Calu3 (cell line): Measurements from ENCODE around the gene TRIM37. TPM values are rescaled to one million over a fixed set of nuclear protein-coding genes. Genes with fewer than 3 reads are reported as not detected.

Experiments
- BruUV-seq: library from RNA; stranded (reverse); fragments of 400-500 nt; replicated peaks from 2 replicates; lab custom pipeline; 2021; lab: Mats Ljungman, UMichigan
- CTCF ChIA-PET: fragments of 300-600 bp; sonication (Branson Sonifier 250); formaldehyde crosslinking; loops from one replicate; lab custom pipeline; 2022; ENCODE audit warnings: antibody characterized with exemption; lab: Charles Lee
- DNase-seq: peaks from one replicate; pipeline ENCODE4 v3.0.0; 2022
- H3K27ac Mint-ChIP-seq: one replicate; pipeline ENCODE4 v1.8.0; 2022; ENCODE audit warnings: mixed read lengths; ENCODE audit not compliant: unreplicated experiment
- H3K27me3 Mint-ChIP-seq: one replicate; pipeline ENCODE4 v1.8.0; 2022; ENCODE audit warnings: mixed read lengths; ENCODE audit not compliant: unreplicated experiment
- H3K36me3 Mint-ChIP-seq: one replicate; pipeline ENCODE4 v1.8.0; 2022; ENCODE audit warnings: mild to moderate bottlenecking, moderate library complexity, mixed read lengths; ENCODE audit not compliant: insufficient read depth, unreplicated experiment
- H3K4me1 Mint-ChIP-seq: one replicate; pipeline ENCODE4 v1.8.0; 2022; ENCODE audit warnings: mild to moderate bottlenecking, low read depth, mixed read lengths; ENCODE audit not compliant: unreplicated experiment
- H3K4me3 Mint-ChIP-seq: one replicate; pipeline ENCODE4 v1.8.0; 2022; ENCODE audit warnings: mild to moderate bottlenecking, low read depth, moderate library complexity, mixed read lengths; ENCODE audit not compliant: unreplicated experiment
- H3K9me3 Mint-ChIP-seq: one replicate; pipeline ENCODE4 v1.8.0; 2022; ENCODE audit warnings: low read depth, mixed read lengths; ENCODE audit not compliant: unreplicated experiment
- CTCF ChIP-seq: fragments of 200-600 bp; IDR thresholded peaks from one replicate; pipeline ENCODE4 v1.8.0; 2022; ENCODE audit warnings: antibody characterized with exemption; ENCODE audit not compliant: unreplicated experiment
- intact Hi-C: fragments of 100-400 bp; cut with micrococcal nuclease; formaldehyde crosslinking; loops from one replicate; pipeline ENCODE4 v1.10.0; 2022; ENCODE audit not compliant: unreplicated experiment
- total RNA-seq: library from RNA; stranded (reverse); gene quantifications from 2 replicates; pipeline ENCODE4 v1.2.3, GENCODE V29; 2022

Gene TRIM37
- total RNA-seq, 1 experiment from 2014 or later, result 16.2 TPM

DNA sequence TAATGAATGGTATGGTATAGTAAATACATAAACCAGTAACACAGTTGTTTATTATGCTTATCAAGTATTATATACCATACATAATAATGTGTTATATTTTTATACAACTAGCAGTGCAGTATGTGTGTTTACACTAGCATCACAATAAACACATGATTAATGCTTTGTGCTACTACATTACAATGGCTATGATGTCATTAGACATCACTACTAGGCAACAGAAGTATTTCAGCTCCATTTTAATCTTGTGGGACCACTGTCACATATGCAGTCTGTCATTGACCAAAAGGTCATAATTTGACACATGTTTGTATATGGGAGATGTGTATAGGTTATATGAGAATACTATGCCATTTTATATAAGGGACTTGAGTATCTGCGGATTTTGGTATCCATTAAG, 32.7 kb downstream of the TRIM37 start:
- BruUV-seq, result no TSS peak
- Mint-ChIP-seq H3K9me3 (no peaks in the 10 kb centered on the region), H3K27ac (no peak overlapping the region), H3K27me3 (no peaks in the 10 kb centered on the region), H3K4me1 (no peaks in the 10 kb centered on the region), H3K36me3 (no peaks in the 10 kb centered on the region), H3K4me3 (no peak overlapping the region)
- intact Hi-C loops, result no loop called here
- DNase-seq, result no peak
- CTCF ChIA-PET, result no interaction called here
- TF ChIP-seq CTCF, result no peak

- Mint-ChIP-seq H3K36me3 (no peaks in the 10 kb centered on the region), H3K9me3 (no peaks in the 10 kb centered on the region), H3K4me1 (no peaks in the 10 kb centered on the region), H3K27ac (no peak overlapping the region), H3K27me3 (no peaks in the 10 kb centered on the region), H3K4me3 (no peak overlapping the region)
- no TSS peak for BruUV-seq
- DNase-seq, result no peak
- CTCF ChIA-PET, result no interaction called here
- TF ChIP-seq CTCF, result no peak
- intact Hi-C loops, result no loop called here
These were observed 36.8 kb downstream of the TRIM37 start for GRCh38 chr17:59069856-59070255.

- Mint-ChIP-seq H3K9me3 (no peaks in the 10 kb centered on the region), H3K27ac (no peak overlapping the region), H3K36me3 (no peaks in the 10 kb centered on the region), H3K4me1 (no peaks in the 10 kb centered on the region), H3K27me3 (no peaks in the 10 kb centered on the region), H3K4me3 (no peak overlapping the region)
- intact Hi-C loops, result no loop called here
- no TSS peak for BruUV-seq
- no peak for DNase-seq
- CTCF ChIA-PET, result no interaction called here
- no peak for TF ChIP-seq CTCF
These were observed 38.9 kb downstream of the TRIM37 start for GRCh38 chr17:59067756-59068155.

GRCh38 chr17:59067340-59067739, 39.3 kb downstream of the TRIM37 start:
- no peaks in the 10 kb centered on the region for H3K27me3 Mint-ChIP-seq
- CTCF ChIA-PET, result no interaction called here
- intact Hi-C loops, result no loop called here
- H3K27ac Mint-ChIP-seq, result no peak overlapping the region
- no peaks in the 10 kb centered on the region for H3K36me3 Mint-ChIP-seq
- DNase-seq, result no peak
- BruUV-seq, result no TSS peak
- no peaks in the 10 kb centered on the region for H3K4me1 Mint-ChIP-seq
- TF ChIP-seq CTCF, result no peak
- no peaks in the 10 kb centered on the region for H3K9me3 Mint-ChIP-seq
- no peak overlapping the region for H3K4me3 Mint-ChIP-seq
